ENCODE results near the gene SNAP47. TPM values are rescaled to one million over a fixed set of nuclear protein-coding genes. Genes with fewer than 3 reads are reported as not detected.
A peak's percentile ranks its signal among the peaks of the same experiment; 100 is the strongest.

Gene SNAP47
- total and polyA plus RNA-seq, 9 of the 15 experiments (the other 6 are each of a cell fraction or from before 2014, with no cell fraction given), result 2.5 to 41.3 (median 32.6) TPM

GRCh38 chr1:227792216-227793078 lies 57.2 kb downstream of the SNAP47 start (continued):
- 0 out of 2 replicates have a peak, but pooled peaks have one; percentile 14 for TF ChIP-seq SMC3 (conservative IDR thresholded peaks at IDR 0.05; ENCODE audit: insufficient read depth, low read depth, low read length)
- no peak for TF ChIP-seq RBFOX2 (IDR thresholded peaks at IDR 0.05; ENCODE audit: low read depth, low read length)
- no peak for TF ChIP-seq MAFG (tag; conservative IDR thresholded peaks at IDR 0.05)
- TF ChIP-seq RCOR1 (IDR thresholded peaks at IDR 0.05; ENCODE audit: borderline replicate concordance in 1 of 2, low read depth in 2 of 2, low read length in 2 of 2), result peak in 1 of 2 experiments; percentile 31; a peak in 1 of 4 replicates
- TF ChIP-seq ZNF354B (CRISPR knock-in tag; IDR thresholded peaks at IDR 0.05), result no peak
- TF ChIP-seq ARID3A (IDR thresholded peaks at IDR 0.05; ENCODE audit: borderline replicate concordance, low read depth, low read length), result no peak
- no peak for TF ChIP-seq NFE2 (IDR thresholded peaks at IDR 0.05; ENCODE audit: low read depth)
- 0 out of 2 replicates have a peak, but pooled peaks have one; percentile 13 for TF ChIP-seq USF2 (CRISPR knock-in tag; IDR thresholded peaks at IDR 0.05)
- TF ChIP-seq CTCFL (IDR thresholded peaks at IDR 0.05; ENCODE audit: borderline replicate concordance, insufficient read depth, low read depth, low read length, poor library complexity, severe bottlenecking), result peak; percentile 32
- TF ChIP-seq ELK1 (CRISPR knock-in tag; IDR thresholded peaks at IDR 0.05), result no peak
- no peak for TF ChIP-seq FIP1L1 (IDR thresholded peaks at IDR 0.05; ENCODE audit: low read depth, low read length, poor library complexity, severe bottlenecking)
- TF ChIP-seq SREBF2 (CRISPR knock-in tag; IDR thresholded peaks at IDR 0.05), result no peak
- TF ChIP-seq ASH1L (IDR thresholded peaks at IDR 0.05; ENCODE audit: borderline replicate concordance, low read depth, partially characterized antibody), result no peak
- TF ChIP-seq FOXP4 (CRISPR knock-in tag; IDR thresholded peaks at IDR 0.05; ENCODE audit: borderline replicate concordance), result no peak
- TF ChIP-seq KLF6 (CRISPR knock-in tag; IDR thresholded peaks at IDR 0.05; ENCODE audit: borderline replicate concordance), result no peak
- TF ChIP-seq GATA2 (CRISPR knock-in tag; IDR thresholded peaks at IDR 0.05), result no peak
- TF ChIP-seq HDAC8 (tag; IDR thresholded peaks at IDR 0.05), result no peak
